Measurements from ENCODE around the gene STIL. TPM values are rescaled to one million over a fixed set of nuclear protein-coding genes. Genes with fewer than 3 reads are reported as not detected.

The STIL gene
- total and polyA plus RNA-seq, 2 donors (not counting 3 experiments of a cell fraction or from before 2014, with no cell fraction given) = 10.3 to 28.1 TPM

DNA sequence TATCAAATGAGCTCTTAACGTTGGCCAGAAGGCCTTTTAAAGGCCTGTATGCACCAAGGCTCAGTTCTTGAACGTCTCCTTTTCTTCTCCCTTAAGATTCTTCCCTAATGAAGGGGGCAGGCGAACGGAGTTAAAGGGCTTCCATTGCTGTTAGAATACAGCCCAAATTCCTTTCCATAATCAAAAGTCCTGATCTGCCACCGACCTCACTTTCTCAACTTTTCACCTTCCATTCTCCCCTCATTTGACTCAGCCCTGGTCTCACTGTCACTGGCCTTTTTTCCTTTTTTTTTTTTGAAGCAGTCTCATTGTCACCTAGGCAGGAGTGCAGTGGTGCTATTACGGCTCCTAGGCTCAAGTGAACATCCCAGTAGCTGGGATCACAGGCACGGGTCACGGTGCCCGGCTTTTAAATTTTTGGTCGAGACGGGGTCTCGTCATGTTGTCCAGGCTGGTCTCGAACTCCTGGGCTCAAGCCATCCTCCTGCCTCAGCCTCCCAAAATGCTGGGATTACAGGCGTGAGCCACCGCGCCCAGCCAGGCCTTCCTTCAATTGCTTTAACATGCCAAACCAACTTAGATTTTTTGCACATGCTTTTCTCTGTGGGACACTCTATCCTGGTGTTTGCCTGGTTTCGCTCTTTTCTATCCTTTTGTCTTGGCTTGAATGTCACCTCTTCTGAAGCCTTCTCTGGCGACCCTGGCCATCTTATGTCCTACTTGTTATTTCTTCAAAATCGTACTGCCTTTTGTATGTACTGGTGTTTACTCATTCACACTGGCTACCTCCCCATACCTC lies 19.0 kb upstream of the STIL start:
- ChIA-PET POLR2A (interaction anchor here (0.6 to 2.7 kb wide), 7 partner anchors 11 to 200 kb away, joined by 3 to 21 read pairs (median 4); partner anchors contain the start of gene STIL), CTCF (interaction anchor here (0.7 to 2.9 kb wide), 22 partner anchors 8 to 393 kb away, joined by 3 to 31 read pairs (median 4); partner anchors contain the start of gene STIL)
- Histone ChIP-seq H2AFZ (ENCODE audit: low read depth, low read length) (peak overlapping the region; percentile 91), H3K79me2 (ENCODE audit: control insufficient read depth, insufficient read depth, low read length) (peaks cover 39% of the 10 kb centered on the region), H3K4me3 (replicated peaks in 1 of 3; ENCODE audit: insufficient read depth in 1 of 3, low read depth in 1 of 3, low read length in 3 of 3) (peak overlapping the region; percentile 82 to 94 (median 85)), H3K9me3 (replicated peaks; ENCODE audit: control insufficient read depth, insufficient read depth, low read length) (no peaks in the 10 kb centered on the region), H3K4me2 (ENCODE audit: insufficient read depth, low read length) (peak overlapping the region; percentile 91), H3K27me3 (ENCODE audit: control insufficient read depth in 2 of 2, insufficient read depth in 2 of 2, low read length in 2 of 2) (no peaks in the 10 kb centered on the region), H3K36me3 (ENCODE audit: control insufficient read depth in 2 of 2, extremely low read depth in 1 of 2, insufficient read depth in 2 of 2, low read length in 2 of 2) (no peaks in the 10 kb centered on the region), H4K20me1 (replicated peaks; ENCODE audit: control insufficient read depth, extremely low read depth, insufficient read depth, low read length) (no peaks in the 10 kb centered on the region), H3K9ac (replicated peaks; ENCODE audit: extremely low read depth, insufficient read depth, low read length) (peak overlapping the region; percentile 79), H3K27ac (ENCODE audit: insufficient read depth, low read depth, low read length) (peak overlapping the region; percentile 69), H3K4me1 (ENCODE audit: control insufficient read depth, extremely low read depth, insufficient read depth, low read length) (peaks cover 26% of the 10 kb centered on the region), H3K9me1 (replicated peaks; ENCODE audit: control insufficient read depth, extremely low read depth, insufficient read depth, low read length) (no peaks in the 10 kb centered on the region)
- TF ChIP-seq FOS (IDR thresholded peaks at IDR 0.05; ENCODE audit: borderline replicate concordance, insufficient read depth, low read length) = no peak
- TF ChIP-seq JUN (IDR thresholded peaks at IDR 0.05; ENCODE audit: borderline replicate concordance, insufficient read depth, insufficient read length, low read depth) = no peak
- TF ChIP-seq POLR2AphosphoS5 (IDR thresholded peaks at IDR 0.05; ENCODE audit: insufficient read depth, low read depth, low read length) = no peak
- TF ChIP-seq, protein P1, sequence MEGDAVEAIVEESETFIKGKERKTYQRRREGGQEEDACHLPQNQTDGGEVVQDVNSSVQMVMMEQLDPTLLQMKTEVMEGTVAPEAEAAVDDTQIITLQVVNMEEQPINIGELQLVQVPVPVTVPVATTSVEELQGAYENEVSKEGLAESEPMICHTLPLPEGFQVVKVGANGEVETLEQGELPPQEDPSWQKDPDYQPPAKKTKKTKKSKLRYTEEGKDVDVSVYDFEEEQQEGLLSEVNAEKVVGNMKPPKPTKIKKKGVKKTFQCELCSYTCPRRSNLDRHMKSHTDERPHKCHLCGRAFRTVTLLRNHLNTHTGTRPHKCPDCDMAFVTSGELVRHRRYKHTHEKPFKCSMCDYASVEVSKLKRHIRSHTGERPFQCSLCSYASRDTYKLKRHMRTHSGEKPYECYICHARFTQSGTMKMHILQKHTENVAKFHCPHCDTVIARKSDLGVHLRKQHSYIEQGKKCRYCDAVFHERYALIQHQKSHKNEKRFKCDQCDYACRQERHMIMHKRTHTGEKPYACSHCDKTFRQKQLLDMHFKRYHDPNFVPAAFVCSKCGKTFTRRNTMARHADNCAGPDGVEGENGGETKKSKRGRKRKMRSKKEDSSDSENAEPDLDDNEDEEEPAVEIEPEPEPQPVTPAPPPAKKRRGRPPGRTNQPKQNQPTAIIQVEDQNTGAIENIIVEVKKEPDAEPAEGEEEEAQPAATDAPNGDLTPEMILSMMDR (IDR thresholded peaks at IDR 0.05; ENCODE audit: extremely low read depth in 1 of 2, insufficient read depth in 1 of 2, low read depth in 1 of 2, low read length in 2 of 2) = no peak
- dilution Hi-C loops (cut with MboI; ENCODE audit: extremely low pct_ligation_motif_present, low sequenced_read_pairs) (no loop called here), intact Hi-C loops (cut with micrococcal nuclease) (loop anchor here (1.0 to 10.0 kb wide), 2 partner anchors 19 to 618 kb away; partner anchors contain the start of genes EFCAB14 and STIL)
- DNase-seq (ENCODE audit: low read depth, low spot score) = peak; percentile 6
- BruUV-seq (replicated peaks) = TSS peak; percentile 52
- FAIRE-seq = peak; percentile 31
